ENCODE data around the gene SLC34A3.

The SLC34A3 gene

GRCh38 chr9:137217276-137218211 lies 13.2 kb upstream of the SLC34A3 start:
- DNase-seq (ENCODE audit: low spot score) = no peak

DNA sequence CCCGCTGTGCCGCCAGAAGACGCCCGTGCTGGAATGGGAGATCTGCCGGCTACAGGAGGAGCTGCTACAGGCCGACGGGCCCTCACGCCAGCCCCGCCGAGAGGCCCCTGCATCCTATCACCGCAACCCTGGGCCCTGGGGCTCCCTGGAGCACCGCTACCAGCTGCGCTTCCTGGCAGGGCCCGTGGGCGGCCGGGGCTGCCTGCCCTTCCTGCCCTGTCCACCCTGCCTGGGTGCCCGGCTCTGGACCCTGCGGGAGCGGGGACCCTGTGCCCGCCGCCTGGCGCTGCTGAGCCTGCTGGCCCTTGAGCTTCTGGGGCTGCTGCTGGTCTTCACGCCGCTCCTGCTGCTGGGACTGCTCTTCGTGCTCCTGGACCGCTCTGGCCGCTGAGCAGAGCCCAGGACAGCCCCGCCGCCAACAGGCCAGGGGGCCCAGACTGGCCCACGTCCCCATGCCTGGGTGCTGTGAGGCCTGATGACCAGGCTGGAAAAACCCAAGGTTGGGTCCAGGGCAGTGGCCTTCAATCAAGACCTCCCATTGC lies 12.4 kb upstream of the SLC34A3 start:
- DNase-seq (ENCODE audit: low spot score) = no peak

DNA sequence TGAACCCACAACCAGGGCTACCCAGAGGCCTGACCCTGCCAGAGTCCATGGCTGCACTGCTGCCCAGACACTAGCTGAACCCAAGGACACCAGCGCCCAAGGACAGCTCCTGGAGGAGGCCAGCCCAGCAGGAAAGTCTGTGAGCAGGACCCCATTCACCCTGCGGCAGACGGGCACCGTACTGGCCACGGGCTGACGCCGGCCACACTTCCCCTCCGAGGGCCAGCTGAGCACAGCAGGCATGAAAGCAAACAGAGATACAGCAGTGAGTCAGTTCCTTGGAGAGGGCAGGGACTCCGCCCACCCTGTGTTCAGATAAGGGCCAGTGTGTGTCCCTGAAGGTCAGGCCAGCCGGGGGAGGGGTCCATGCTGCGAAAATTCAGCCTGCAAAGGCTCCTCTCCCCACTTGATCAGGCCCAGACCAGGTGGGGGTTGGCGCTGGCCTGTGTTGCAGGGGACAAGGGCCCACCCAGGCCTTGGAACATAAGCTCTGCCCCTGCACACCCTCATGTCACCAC lies 11.9 kb upstream of the SLC34A3 start:
- DNase-seq (ENCODE audit: low spot score) = peak; percentile 75

DNA sequence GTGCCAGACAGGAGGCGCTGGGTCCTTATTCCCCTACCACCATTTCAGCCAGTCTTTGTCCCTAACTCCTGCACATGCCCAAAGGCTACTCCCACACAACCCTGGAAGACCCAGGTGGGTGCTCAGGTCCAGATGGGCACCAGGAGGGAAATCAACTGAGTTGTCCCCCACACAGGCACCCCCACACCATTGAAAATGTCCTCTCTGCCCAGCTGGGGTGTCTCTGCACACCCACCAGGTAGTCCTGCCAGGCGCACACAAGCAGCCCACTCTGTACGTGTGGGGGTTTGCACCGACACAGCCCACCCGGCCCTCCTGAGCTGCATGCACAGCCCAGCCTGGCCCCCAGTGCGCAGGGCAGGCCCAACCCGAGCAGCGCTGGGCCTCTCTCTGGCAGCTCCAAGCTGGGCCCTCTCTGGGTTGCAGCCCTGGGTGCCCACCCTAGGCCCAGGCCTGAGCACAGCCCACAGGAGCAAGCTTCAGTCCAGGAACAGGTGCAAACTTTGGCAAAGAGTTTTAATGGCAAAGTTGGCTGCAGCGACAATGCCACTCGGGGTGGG lies 10.9 kb upstream of the SLC34A3 start:
- DNase-seq (ENCODE audit: low spot score) = no peak

DNA sequence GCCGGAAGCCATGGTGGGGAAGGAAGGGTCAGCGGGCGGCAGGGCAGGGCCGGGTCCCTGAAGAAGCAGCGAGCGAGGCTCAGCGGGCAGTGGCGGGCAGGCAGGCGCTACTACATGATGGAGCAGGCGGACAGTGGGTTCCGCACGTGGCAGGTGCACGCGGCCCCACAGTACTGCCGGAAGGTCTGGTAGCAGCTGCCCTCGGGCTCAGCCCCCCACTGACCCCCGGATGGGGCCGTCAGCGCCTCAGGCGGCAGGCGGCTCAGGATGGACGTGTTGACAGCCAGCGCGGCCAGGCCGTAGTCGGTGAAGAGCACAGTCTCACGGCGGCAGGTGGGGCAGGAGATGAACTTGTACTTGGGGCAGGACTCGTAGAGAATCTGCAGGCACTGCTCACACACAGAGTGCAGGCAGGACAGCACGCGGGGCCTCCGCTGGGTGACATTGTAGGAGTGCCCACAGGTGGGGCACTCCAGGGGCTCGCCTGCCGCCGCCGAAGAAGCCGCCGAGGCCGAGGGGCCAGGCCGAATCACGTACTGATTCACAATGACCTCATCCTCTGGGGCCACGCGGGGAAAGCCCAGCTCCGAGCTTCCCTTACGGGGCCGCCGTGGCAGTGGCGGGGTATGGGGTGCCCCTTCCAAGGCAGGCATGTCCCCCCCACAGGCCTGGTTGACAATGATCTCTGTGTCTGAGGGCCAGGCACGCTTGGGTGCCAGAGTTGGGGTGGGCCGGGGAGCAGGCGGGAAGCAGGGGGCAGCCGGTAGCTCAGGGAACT lies 10.2 kb upstream of the SLC34A3 start:
- DNase-seq (ENCODE audit: low spot score) = no peak

DNA sequence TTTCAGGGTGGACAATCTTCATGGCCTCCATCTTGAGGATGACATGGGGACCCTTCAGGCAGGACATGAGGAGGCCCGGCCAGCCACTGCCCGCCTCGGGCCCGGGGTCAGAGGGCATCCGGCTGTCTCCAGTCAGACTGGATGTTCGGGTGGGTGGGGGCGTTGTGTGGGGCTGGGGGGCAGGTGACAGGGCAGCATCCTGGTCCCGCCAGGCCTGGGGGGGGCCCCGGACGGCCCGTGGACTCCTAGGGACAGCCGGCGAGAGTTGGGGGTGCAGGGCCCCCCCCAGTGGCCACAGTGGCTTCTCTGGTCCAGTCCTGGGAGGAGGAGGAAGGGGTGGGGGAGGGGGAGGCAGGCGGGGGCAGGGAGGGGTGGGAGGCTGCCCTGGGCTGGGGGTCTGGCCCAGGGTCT lies 9.6 kb upstream of the SLC34A3 start:
- no peak for DNase-seq (ENCODE audit: low spot score)

DNA sequence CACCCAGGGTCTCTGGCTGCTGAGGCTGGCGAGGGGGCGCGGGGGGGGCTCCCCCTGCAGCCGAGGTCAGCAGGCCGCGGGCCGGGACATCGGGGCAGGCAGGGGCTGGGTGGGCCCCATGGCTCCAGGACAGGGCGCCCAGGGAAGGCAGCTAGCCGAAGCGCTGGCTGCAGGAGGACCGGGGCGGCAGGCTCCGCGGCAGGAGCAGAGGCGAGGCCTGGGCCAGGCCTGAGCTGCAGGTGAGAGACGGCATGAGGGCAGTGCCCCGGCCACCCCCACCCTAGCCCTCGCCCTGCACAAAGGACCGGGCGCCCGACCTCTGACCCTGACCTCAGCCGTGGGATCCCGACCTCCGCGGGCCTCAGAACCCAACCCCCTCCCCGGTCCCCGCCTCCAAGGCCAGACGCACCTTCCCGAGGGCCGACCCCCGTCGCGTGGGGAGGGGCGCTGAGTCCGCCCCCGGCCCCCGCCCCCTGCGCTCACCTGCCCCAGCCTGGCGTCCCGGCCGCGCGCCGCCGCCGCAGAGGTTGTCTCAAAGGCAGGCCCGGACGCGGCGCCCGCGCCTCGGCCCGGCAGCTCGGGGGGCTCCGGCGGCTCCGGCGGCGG lies 9.1 kb upstream of the SLC34A3 start:
- DNase-seq (ENCODE audit: low spot score) = no peak

- DNase-seq (ENCODE audit: low spot score) = no peak
Measured at GRCh38 chr9:137222190-137223077, 8.3 kb upstream of the SLC34A3 start, which contains the start of gene RNF208. Gene RNF208, minus strand, starts transcription at chr9:137222240. Its CDS starts 1,028 bp downstream, at chr9:137221212.

DNA sequence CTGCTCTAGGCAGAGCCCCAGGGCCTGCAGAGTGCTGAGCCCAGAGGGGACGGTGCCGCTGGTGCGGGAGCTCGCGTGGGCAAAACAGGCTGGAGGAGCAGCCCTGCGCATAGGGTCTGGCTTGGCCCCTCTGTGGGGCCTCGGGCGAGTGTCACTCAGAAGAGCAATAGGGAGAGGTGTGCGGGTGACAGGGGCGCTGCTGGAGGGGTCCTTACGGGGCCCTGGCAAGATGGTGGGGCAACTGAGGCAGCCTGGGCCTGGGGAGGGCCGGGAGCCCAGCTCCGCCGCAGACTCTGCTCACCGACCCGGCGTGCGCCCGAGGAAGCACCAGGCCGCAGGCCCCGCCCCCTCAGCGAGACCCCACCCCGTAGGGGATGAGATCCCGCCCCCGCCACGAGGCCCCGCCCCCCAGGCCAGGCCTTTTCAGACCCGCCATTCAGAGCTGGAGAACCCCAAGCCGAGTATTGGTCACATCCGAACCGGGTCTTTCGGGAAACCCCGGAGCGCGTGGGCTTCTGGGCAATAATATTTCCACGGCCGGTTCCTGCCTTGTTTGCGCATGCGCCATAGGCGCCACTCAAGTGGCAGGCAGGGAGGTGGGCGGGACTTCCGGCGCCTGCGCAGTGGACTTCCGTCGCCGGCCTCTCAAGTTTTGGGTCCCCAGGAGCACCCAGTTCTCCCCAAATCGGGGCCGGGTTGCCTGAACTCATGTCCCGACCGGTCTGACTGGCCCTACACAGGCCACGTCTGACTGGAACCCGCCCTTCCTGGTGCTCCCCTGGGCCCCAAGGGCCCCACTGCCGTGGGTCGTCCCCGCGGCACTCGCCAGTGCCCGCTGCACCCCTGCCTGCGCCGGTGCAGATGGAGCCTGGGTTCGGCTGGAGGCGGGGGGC lies 7.4 kb upstream of the SLC34A3 start:
- peak; percentile 98 for DNase-seq (ENCODE audit: low spot score)

DNA sequence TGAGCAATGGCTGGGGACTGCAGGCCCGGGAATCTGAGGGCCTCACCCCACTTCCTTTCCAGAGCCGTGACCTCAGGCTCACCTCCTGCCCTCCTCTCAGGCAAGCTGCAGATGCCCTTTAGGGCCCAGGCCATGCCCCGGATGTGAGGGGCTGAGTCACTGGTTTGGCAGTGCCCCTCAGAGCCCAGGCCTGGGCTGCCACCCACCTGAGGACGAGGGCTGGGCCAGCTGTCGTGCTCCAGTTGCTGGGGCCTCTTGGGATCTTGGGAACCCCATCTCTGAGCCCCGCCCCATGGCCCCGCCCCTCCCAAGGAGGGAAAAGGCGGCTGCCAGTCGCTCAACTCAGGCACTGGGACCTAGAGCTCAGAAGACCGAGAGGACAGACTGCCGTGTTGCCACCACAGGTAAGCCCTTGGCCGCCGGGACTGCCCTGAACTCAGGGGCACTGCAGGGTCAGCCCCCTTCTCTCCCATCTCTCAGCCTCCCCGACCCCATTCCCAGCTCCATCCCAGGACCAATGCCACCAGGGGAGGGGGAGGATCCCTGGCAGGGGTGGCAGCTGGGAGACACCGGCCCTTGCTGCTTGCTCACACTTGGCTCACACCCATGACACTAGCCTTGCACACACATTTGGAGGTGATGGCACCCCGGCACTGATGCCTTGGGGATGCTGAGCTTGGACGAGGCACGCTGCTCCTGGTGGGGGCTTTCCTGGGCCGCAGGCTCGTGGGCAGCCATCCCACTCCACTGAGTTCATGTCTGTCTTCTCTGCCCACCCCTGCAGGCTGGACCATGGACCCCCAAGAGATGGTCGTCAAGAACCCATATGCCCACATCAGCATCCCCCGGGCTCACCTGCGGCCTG lies 5.6 kb upstream of the SLC34A3 start, which contains the start of gene CYSRT1:
TSS of gene CYSRT1 (plus strand) at position 345 of the 865 bp plus-strand sequence. CDS start at position 793, 448 bp downstream.
- DNase-seq (ENCODE audit: low spot score) = no peak

GRCh38 chr9:137225699-137226331 lies 4.9 kb upstream of the SLC34A3 start:
- DNase-seq (ENCODE audit: low spot score) = no peak

- no peak for DNase-seq (ENCODE audit: low spot score)
Measured at GRCh38 chr9:137226338-137227053, 4.2 kb upstream of the SLC34A3 start.

DNA sequence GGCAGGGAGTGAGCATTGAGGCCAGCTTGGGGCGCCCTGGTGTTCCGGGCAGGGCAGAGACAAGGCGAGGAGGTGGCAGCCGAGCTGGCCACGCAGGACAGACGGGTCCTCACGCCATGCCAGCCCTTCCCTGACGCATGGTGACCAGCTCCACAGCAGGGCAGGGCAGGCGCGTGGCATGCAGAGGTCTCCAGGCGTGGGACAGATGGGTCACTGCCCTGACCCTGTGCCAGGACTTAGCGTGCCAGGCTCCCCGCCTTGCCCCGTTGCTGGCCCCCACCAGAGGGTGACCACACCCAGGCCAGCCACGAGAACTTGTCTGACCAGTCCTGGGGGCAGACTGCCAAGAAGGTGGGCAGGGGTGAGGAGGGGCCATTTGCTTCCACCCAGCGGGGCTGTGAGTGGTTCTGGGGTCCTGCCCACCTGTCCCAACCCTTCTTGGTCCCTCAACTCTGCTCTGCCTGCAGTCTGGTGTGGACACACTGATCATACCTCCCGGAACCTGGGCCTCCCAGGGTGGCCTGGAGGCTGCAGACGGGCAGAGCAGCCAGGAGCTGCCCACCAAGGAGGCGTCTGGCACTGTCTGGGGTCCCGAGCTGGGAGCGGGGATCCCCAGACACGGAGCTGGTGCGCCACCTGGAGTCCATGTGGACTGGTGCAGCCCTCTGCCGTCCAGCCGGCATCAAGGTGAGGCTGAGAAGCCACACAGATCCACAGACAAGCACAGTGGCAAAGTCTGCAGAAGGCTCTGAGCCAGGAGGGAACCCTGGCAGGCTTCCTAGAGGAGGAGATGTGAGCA lies 3.4 kb upstream of the SLC34A3 start, which contains the start of gene RNF224:
TSS of gene RNF224 (plus strand) at position 449 of the 799 bp plus-strand sequence. CDS start 834 bp downstream, outside the sequence.
- peak; percentile 82 for DNase-seq (ENCODE audit: low spot score)

DNA sequence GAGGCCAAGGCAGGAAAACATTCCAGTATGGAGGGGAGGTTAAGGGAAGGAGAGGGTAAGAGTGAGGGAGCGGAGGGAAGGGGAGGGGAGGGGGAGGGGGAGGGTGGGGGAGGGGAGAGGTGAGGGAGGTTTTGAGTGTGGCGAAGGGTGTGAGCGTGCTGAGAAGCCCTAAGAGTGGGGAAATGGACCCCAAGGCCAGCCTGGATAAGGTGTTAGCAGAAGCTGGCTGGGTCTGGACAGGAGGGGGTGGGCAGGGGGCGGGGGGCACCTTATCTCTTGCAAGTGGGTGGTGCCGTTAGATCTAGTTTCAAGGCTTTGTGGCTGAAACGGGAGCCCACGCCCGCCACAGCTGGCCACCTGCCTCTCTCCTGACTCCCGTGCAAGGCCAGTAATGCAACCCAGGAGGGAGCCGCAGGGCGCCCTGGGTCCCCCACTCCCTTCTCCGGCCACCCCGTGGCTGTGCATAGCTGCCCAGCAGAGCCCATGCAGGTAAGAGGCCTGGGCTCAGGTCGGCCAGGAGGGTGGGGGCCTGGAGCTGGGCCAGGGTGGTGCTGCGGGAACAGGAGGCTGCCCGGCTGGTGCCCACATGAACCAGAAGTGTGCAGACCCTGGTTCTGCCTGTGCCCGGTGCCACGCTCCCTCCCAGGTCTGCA lies 2.7 kb upstream of the SLC34A3 start:
- DNase-seq (ENCODE audit: low spot score) = no peak

DNA sequence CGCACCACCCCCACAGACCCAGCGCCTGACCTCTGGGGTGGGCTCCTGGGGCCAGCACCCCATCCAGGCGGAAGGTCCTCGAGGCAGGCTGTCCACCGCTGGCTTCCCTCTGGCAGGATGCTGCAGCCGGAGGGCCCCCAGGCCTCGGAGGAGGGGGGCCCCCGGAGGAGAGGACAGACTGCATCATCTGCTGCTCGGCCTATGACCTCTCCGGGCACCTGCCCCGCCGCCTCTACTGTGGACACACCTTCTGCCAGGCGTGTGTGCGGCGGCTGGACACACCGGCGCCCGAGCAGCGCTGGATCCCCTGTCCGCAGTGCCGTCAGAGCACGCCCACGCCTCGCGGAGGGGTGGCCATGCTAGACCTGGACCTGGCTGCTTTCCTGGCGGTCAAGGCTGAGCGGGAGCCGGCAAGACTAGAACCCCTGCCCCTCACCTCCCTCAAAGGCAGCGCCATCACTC lies 2.2 kb upstream of the SLC34A3 start:
- DNase-seq (ENCODE audit: low spot score) = no peak

Measured in hematopoietic multipotent progenitor cell treated with erythropoietin and hydrocortisone succinate and interleukin-3 and kit ligand, for 15 days (in vitro differentiated cells).